ENCODE measurements around the gene FANCM.

Gene FANCM

GRCh38 chr14:45242706-45243105, 107.0 kb downstream of the FANCM start:
- no peak for DNase-seq (ENCODE audit: low read depth)

- no peak for DNase-seq (ENCODE audit: low read depth)
Observed at GRCh38 chr14:45246151-45246550, 110.4 kb downstream of the FANCM start.

- peak; percentile 38 for DNase-seq (ENCODE audit: low read depth)
Observed at GRCh38 chr14:45246691-45247090, 111.0 kb downstream of the FANCM start.

- DNase-seq (ENCODE audit: low read depth), result no peak
Observed at GRCh38 chr14:45247427-45247826, 111.7 kb downstream of the FANCM start.

GRCh38 chr14:45249856-45250575, 114.3 kb downstream of the FANCM start:
- peak; percentile 98 for DNase-seq (ENCODE audit: low read depth)
